Pancreas (tissue), 10 donors: ENCODE results near the gene ARHGAP21. TPM values are rescaled to one million over a fixed set of nuclear protein-coding genes. Genes with fewer than 3 reads are reported as not detected.
A peak's percentile ranks its signal among the peaks of the same experiment; 100 is the strongest.

Experiments used
- ATAC-seq, 4 donors: fragments of 200-7000 bp; cut with Tn5 transposase; one replicate each; pipeline versions ENCODE4 v1.8.0 to v1.9.1; 2020; ENCODE audit warnings: mild to moderate bottlenecking in 4 of 4, moderate library complexity in 4 of 4
- DNase-seq, 6 donors: peaks; one replicate each; pipeline ENCODE4 v3.0.0-alpha.2; 2020
- FAIRE-seq: peaks from 2 replicates; lab custom pipeline; 2012; peaks lifted over from hg19 to GRCh38; lab: Jason Lieb, UNC
- H3K27ac ChIP-seq, 4 donors: fragments of 200-600 bp; sonication (generic); 1 replicate in 3 of 4; 2 replicates in 1 of 4; pipeline versions ENCODE4 v1.5.0 to v1.8.0; 2020
- H3K27me3 ChIP-seq, 4 donors: fragments of 200-600 bp; one replicate each; pipeline ENCODE4 v1.8.0; 2021
- H3K36me3 ChIP-seq, 3 donors: fragments of 200-600 bp; sonication (generic) in 1 of 3; one replicate each; pipeline versions ENCODE4 v1.5.0 to v1.8.0; 2020 to 2021
- H3K4me1 ChIP-seq, 3 donors: fragments of 200-600 bp; one replicate each; pipeline ENCODE4 v1.8.0; 2021
- H3K4me3 ChIP-seq, 4 donors: fragments of 200-600 bp; sonication (generic) in 2 of 4; one replicate each; pipeline versions ENCODE4 v1.5.0 to v1.8.0; 2020 to 2021
- H3K9me3 ChIP-seq, 4 donors: fragments of 200-600 bp; one replicate each; pipeline ENCODE4 v1.8.0; 2021
- WGBS, 2 donors: extraction: QIAGEN DNeasy Blood & Tissue Kit; methylation state at CpG; one replicate each; pipeline ENCODE4 v1.1.7; 2013; 5-methylcytosine and 5-hydroxymethylcytosine counted together
- intact Hi-C, 3 donors: fragments of 100-400 bp; cut with DNase I; formaldehyde crosslinking; loops; one replicate each; pipeline versions ENCODE4 v1.11.1 to v1.14.2; 2022
- polyA plus RNA-seq, 2 donors: library from polyadenylated mRNA; stranded (reverse); fragments of 200-250 nt; gene quantifications; one replicate each; pipeline ENCODE4 v1.2.3, GENCODE V29; 2013
- total RNA-seq, 6 donors: library from RNA; stranded (reverse); fragmentation: NEBNext Ultra II Directional in 4 of 6; extraction: Animal tissue kit (Norgen Biotek cat#: 25700) in 4 of 6; gene quantifications; one replicate each; pipeline versions ENCODE4 v1.2.1 to v1.2.4, GENCODE V29; 2021 to 2023
- TF ChIP-seq, protein P1 (sequence below), 4 donors: fragments of 200-600 bp; sonication (generic) in 3 of 4; IDR thresholded peaks; one replicate each; pipeline versions ENCODE4 v1.5.0 to v1.8.0; 2021; ENCODE audit warnings: antibody characterized with exemption in 4 of 4
- donor health status: healthy with polysubstance abuse.
- donor health status: DM: no; HTN: no; CAD: no; lungs with moderate emphysema.
- donor health status: DM: no; HTN: no; CAD: no.
- donor health status: control.
- donor health status: control.
- donor health status: Bipolar disorder and iron deficiency.
- donor health status: DM: yes; HTN: yes; CAD: no.
- donor health status: DM: no; HTN: no; CAD: no.
- donor health status: DM: no; HTN: no; CAD: no.
- donor health status: DM: yes; HTN: yes; CAD: no.

ARHGAP21 gene
- total and polyA plus RNA-seq, 8 donors = 11.0 to 42.1 (median 25.2) TPM

DNA sequence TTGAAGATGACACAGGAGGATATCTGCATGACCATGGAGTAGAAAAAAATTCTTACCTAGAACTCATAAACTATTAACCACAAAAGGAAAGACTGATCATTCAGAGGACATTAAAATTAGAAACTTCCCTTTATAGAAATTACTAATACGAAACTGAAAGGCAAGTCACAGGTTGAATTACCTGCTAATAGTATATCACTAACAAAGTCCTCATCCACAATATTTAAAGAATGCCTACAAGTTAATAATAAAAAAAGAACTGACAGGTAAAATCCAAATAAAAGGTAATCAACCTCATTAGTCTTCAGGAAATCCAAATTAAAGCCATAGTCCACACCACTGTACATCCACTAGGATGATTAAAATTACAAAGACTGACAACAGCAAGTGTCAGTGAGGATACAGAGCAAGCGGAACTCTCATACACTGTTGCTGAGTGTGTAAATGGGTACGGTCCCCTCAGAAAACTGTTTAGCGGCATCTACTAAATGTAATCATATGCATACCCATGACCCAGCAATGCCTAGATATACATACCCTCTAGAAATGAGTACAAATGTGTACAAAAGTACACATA, 71.2 kb downstream of the ARHGAP21 start:
- WGBS, 2 donors = 98% methylated on average over 4 of the region's 4 CpGs
- H3K4me1 ChIP-seq = no peaks in the 10 kb centered on the region
- FAIRE-seq (no peak), ATAC-seq (no peak), DNase-seq (no peak)
- H3K27ac ChIP-seq = no peak overlapping the region
- no peak overlapping the region for H3K4me3 ChIP-seq
- no peaks in the 10 kb centered on the region for H3K9me3 ChIP-seq
- TF ChIP-seq, protein P1, sequence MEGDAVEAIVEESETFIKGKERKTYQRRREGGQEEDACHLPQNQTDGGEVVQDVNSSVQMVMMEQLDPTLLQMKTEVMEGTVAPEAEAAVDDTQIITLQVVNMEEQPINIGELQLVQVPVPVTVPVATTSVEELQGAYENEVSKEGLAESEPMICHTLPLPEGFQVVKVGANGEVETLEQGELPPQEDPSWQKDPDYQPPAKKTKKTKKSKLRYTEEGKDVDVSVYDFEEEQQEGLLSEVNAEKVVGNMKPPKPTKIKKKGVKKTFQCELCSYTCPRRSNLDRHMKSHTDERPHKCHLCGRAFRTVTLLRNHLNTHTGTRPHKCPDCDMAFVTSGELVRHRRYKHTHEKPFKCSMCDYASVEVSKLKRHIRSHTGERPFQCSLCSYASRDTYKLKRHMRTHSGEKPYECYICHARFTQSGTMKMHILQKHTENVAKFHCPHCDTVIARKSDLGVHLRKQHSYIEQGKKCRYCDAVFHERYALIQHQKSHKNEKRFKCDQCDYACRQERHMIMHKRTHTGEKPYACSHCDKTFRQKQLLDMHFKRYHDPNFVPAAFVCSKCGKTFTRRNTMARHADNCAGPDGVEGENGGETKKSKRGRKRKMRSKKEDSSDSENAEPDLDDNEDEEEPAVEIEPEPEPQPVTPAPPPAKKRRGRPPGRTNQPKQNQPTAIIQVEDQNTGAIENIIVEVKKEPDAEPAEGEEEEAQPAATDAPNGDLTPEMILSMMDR (IDR thresholded peaks at IDR 0.05) = no peak
- no peaks in the 10 kb centered on the region for H3K36me3 ChIP-seq
- H3K27me3 ChIP-seq = no peaks in the 10 kb centered on the region
- intact Hi-C loops = no loop called here

DNA sequence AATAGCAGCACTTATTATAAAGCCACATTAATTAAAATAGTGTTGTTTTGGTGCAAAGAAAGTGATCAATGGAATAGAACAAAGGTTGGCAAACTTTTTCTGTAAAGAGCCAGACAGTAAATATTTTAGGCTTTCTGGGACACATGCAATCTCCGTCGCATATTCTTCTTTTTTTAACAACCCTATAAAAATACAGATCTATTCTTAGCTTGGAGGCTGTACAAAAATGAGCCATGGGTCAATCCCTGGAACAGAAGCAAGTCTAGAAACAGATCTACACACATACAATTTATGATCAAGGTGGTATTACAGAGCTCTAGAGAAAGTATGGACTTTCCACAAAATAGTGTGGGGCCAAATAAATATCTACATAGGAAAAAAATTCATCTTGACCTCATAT, 71.8 kb downstream of the ARHGAP21 start:
- no peak for FAIRE-seq
- DNase-seq = no peak
- H3K27ac ChIP-seq = no peak overlapping the region
- no peaks in the 10 kb centered on the region for H3K36me3 ChIP-seq
- H3K9me3 ChIP-seq = no peaks in the 10 kb centered on the region
- intact Hi-C loops = no loop called here
- H3K4me1 ChIP-seq = no peaks in the 10 kb centered on the region
- TF ChIP-seq, protein P1 (IDR thresholded peaks at IDR 0.05) = no peak
- WGBS, 2 donors = 44 to 48% methylated on average over 2 of the region's 2 CpGs
- no peak for ATAC-seq
- no peaks in the 10 kb centered on the region for H3K27me3 ChIP-seq
- H3K4me3 ChIP-seq = no peak overlapping the region

DNA sequence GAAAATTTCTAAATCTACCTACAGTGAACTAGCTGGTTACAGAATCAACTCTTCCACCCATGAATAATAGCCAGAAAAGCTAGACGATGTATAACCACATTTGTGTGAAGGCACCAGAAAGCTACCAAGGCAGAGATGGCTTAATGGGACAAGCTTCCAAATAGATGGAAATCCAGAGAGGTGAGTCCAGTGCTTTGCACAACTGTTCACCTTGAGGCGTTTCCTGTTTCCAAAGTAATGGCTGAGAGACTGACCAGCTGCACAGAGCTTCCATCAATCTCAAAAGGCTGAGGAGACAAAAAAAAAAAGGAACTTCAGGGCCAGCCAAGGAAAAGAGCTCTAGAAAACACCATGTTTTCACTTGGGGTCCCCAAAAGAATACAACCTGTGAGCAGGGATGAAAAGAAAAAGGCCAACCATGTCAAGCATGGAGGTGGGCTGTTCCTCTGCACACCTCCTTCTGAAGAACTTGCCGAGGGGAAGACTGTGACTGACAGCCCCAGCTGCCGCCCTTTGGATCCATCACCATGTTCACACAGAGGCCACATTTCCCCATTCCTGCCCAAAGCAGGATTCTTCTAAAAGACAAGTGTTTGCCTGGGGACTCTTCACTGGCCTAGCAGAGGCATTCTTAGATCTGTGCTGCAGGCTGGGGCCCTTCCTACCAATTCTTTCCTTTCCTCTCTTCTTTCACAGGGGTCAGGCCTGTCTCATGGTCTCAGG, 72.9 kb downstream of the ARHGAP21 start:
- no peaks in the 10 kb centered on the region for H3K9me3 ChIP-seq
- FAIRE-seq (no peak), ATAC-seq (peak in 2 of 4 donors; percentile 57 to 64), DNase-seq (no peak)
- no peaks in the 10 kb centered on the region for H3K36me3 ChIP-seq
- WGBS, 2 donors = 69 to 73% methylated on average over 4 of the region's 4 CpGs
- H3K27ac ChIP-seq = no peak overlapping the region
- H3K27me3 ChIP-seq = no peaks in the 10 kb centered on the region
- intact Hi-C loops = no loop called here
- no peaks in the 10 kb centered on the region for H3K4me1 ChIP-seq
- TF ChIP-seq, protein P1 (IDR thresholded peaks at IDR 0.05) = no peak
- H3K4me3 ChIP-seq = no peak overlapping the region

DNA sequence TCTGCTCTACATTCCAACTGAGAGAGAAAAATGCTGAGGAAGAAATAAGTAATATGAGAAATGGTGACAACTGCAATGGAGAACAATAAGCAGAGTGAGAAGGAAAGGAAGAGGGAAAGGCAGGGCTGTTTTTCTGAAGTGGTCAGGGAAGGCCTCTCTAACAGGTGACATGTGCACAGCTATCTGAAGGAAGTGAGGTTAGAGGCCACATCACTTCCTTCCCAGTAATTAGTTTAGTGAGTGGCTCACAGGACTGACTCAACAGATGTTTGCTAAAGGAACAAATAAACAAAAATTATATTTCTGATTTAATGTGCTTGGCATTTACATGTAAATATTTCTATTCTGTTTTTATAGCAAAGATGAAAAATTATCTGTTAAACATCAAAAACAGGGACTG, 77.9 kb downstream of the ARHGAP21 start:
- H3K9me3 ChIP-seq = no peaks in the 10 kb centered on the region
- peaks cover 5 to 18% (median 13%) of the 10 kb centered on the region in 3 donors for H3K4me1 ChIP-seq
- no peak for DNase-seq
- no peak for FAIRE-seq
- no peak overlapping the region for H3K27ac ChIP-seq
- TF ChIP-seq, protein P1 (IDR thresholded peaks at IDR 0.05) = no peak
- intact Hi-C loops = loop anchor here in 1 of 3 donors (10.0 kb wide), 2 partner anchors 339 to 439 kb away; no protein-coding TSS in a partner anchor
- H3K27me3 ChIP-seq = no peaks in the 10 kb centered on the region
- no peak overlapping the region for H3K4me3 ChIP-seq
- no peaks in the 10 kb centered on the region for H3K36me3 ChIP-seq
- ATAC-seq = no peak

DNA sequence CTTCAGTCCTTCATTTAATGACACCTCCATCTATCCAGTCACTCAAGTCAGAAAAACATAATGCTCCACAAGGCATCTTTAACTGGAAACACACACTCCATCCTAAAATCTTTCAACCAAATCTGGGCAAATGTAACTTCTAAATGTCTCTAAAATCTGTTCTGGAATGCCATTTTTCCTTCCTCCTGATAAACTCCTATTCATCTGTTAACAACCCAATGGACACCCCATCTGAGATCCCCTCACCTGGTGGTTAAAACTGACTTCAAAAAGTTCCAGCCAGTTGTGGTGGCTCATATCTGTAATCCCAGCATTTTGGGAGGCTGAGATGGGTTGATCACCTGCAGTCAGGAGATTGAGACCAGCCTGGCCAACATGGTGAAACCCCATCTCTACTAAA, 78.7 kb downstream of the ARHGAP21 start:
- DNase-seq = no peak
- FAIRE-seq = no peak

More for the DNA sequence above, 78.7 kb downstream of the ARHGAP21 start:
- Histone ChIP-seq H3K4me3 (no peak overlapping the region), H3K4me1 (peaks cover 5 to 18% (median 13%) of the 10 kb centered on the region in 3 donors), H3K27ac (no peak overlapping the region), H3K9me3 (no peaks in the 10 kb centered on the region), H3K36me3 (no peaks in the 10 kb centered on the region), H3K27me3 (no peaks in the 10 kb centered on the region)
- intact Hi-C loops = loop anchor here in 1 of 3 donors (10.0 kb wide), 2 partner anchors 340 to 440 kb away; no protein-coding TSS in a partner anchor
- ATAC-seq = no peak
- TF ChIP-seq, protein P1 (IDR thresholded peaks at IDR 0.05) = no peak
